GM18867 (cell line): Measurements from ENCODE around the gene SEC11A.
"Not testable (repeated sequence)": the region's sequence is repeated elsewhere in the genome, so short reads cannot be mapped to it uniquely, and the experiment has no call there.

Experiments used
- ATAC-seq: cut with Tn5 transposase; IDR thresholded peaks from one replicate; pipeline ENCODE4 v1.9.1; 2021; ENCODE audit warnings: mild to moderate bottlenecking, moderate library complexity; ENCODE audit not compliant: unreplicated experiment

SEC11A gene

DNA sequence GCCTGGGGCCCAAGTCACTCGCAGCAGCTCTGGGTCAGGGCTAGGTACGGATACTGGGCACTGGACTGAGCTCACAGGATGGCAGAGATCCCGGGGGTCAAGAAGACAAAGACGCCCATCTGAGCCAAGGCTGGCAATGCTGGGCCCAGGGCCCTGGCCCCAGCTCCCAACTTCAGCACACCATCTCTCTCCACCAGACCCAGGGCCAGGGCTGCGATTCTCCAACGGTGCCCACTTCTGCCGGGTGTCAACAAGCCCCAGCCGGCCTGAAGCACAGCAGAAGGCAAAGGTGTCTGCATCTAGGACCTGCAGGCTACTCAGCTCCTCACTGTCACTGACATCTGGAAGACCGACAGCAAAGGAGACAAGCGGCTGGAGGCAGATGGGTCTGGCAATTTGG, 70.4 kb downstream of the SEC11A start:
- no peak for ATAC-seq

GRCh38 chr15:84643838-84644237, 72.1 kb downstream of the SEC11A start:
- ATAC-seq, result no peak

DNA sequence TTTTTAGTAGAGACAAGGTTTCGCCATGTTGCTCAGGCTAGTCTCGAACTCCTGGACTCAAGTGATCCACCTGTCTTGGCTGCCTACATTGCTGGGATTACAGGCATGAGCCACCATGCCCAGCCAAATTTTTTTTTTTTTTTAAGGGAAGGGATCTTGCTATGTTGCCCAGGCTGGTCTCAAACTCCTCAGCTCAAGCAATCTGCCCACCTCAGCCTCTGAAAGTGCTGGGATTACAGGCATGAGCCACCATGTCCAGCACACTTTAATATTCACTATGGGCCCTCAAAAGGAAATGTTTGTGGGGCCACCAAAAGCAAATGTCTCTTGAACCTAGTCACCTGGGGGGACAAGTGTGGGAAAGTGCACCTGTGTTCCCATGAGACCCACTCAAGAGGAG, 73.3 kb downstream of the SEC11A start:
- ATAC-seq, result not testable (repeated sequence)

GRCh38 chr15:84641871-84642270, 74.1 kb downstream of the SEC11A start:
- not testable (repeated sequence) for ATAC-seq

GRCh38 chr15:84638103-84638502, 77.8 kb downstream of the SEC11A start:
- ATAC-seq, result no peak

DNA sequence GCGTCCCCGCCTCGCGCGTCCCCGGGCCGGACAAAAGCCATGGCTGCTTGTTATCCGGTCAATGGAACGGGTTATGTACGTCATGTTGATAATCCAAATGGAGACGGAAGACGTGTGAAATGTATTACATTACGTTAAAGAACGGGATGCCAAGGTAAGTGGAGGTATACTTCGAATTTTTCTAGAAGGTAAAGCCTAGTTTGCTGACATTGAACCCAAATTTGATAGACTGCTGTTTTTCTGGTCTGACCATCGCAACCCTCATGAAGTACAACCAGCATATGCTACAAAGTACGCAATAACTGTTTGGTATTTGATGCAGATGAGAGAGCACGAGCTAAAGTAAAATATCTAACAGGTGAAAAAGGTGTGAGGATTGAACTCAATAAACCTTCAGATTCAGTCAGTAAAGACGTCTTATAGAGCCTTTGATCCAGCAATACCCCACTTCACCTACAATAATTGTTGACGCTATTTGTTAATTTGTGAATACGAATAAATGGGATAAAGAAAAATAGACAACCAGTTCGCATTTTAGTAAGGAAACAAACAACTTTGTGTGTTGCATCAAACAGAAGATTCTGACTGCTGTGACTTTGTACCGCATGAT, 81.6 kb downstream of the SEC11A start:
- ATAC-seq, result no peak

GRCh38 chr15:84633311-84634227, 82.4 kb downstream of the SEC11A start:
- ATAC-seq, result peak; percentile 42

GRCh38 chr15:84631706-84632272, 84.2 kb downstream of the SEC11A start:
- ATAC-seq, result no peak

DNA sequence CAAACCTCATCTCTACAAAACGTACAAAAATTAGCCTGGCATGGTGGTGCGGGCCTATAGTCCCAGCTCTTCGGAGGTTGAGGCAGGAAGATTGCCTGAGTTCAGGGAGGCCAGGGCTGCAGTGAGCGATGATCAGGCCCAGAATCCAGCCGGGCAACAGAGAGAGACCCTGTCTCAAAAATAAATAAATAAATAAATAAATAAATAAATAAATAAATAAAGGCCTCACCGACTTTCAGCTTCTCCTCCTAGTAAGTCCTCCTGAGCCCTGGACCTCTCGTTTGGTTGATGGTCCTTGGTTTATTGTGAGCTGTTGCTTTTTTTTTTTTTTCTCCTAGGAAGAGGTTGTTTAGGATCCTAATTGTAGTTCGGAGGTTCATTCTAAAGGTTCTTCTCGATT, 86.9 kb downstream of the SEC11A start:
- no peak for ATAC-seq

DNA sequence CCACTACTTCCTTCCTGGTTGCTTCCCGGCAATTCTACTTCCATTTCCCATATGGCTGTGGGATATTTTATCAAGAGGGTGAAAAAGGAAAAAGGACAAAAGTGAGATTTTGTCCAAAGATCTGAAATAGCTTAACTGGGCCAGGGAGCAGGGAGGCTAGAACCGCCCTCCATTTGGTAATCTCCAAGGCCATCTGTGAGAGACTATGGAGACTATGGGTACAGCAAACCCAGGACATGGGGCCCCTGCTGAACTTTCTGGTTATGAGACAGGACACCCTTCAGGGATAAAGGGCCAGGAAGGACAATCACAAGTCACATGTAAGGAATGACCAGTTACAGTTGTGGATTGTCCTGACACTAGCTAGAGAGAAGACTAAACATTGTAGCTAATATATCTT, 90.8 kb downstream of the SEC11A start:
- no peak for ATAC-seq

DNA sequence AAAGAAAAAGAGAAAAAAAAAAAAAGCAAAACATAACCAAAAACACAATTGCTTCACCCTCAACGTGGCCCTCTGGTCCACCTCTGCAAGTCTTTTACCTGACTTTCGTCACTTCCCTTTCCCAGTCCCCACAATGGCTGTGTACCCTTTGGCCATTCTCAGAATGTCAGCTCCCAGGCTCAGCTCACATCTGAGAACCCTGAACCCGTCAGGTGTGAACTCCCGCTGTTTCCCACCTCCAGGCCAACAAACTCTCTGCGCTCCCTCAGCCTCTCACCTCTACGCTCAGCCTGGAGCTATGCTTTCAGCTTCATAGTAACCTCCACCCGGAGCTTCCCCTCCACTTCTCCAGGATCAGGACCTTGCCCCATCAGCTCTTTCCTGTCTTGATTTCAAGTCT, 91.6 kb downstream of the SEC11A start:
- no peak for ATAC-seq

- ATAC-seq, result no peak
These were observed 94.5 kb downstream of the SEC11A start for GRCh38 chr15:84621358-84621979.

- ATAC-seq, result no peak
These were observed 95.3 kb downstream of the SEC11A start for GRCh38 chr15:84620626-84621025.
